Gastrocnemius medialis (tissue), 4 donors: ENCODE results near the gene RASGEF1C.

Experiments
- POLR2A ChIP-seq, 2 donors: fragments of 450-650 bp; IDR thresholded peaks; one replicate each; pipeline ENCODE4 v1.6.1; 2017; ENCODE audit warnings: antibody characterized with exemption in 2 of 2, mild to moderate bottlenecking in 2 of 2, moderate library complexity in 2 of 2
- TF ChIP-seq, protein P1 (sequence below), 5 experiments: fragments of 450-650 bp in 3 of 5; fragments of 200-600 bp in 2 of 5; sonication (generic) in 2 of 5; IDR thresholded peaks in 4 of 5; conservative IDR thresholded peaks in 1 of 5; 1 replicate in 4 of 5; 2 replicates in 1 of 5; pipeline ENCODE4 v1.5.1; 2016 to 2019; ENCODE audit warnings: antibody characterized with exemption in 5 of 5, mild to moderate bottlenecking in 3 of 5, moderate library complexity in 3 of 5

DNA sequence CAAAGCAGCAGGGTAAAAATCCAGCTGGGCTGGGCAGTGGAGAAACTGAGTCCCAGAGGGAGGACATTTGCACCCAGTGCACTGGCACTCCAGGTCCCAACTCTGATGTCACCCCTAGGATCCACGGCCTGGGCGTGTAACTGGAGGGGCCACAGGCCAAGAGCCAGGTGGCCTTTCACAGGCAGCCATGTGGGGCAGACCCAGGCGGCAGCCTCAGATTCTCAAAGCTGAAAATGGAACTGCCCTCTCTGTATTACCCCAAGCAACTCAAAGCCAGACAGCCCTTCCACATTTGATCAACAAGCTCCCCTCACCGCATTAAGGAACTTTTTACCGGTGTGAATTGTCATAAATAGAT, 46.7 kb downstream of the RASGEF1C start:
- TF ChIP-seq, protein P1, sequence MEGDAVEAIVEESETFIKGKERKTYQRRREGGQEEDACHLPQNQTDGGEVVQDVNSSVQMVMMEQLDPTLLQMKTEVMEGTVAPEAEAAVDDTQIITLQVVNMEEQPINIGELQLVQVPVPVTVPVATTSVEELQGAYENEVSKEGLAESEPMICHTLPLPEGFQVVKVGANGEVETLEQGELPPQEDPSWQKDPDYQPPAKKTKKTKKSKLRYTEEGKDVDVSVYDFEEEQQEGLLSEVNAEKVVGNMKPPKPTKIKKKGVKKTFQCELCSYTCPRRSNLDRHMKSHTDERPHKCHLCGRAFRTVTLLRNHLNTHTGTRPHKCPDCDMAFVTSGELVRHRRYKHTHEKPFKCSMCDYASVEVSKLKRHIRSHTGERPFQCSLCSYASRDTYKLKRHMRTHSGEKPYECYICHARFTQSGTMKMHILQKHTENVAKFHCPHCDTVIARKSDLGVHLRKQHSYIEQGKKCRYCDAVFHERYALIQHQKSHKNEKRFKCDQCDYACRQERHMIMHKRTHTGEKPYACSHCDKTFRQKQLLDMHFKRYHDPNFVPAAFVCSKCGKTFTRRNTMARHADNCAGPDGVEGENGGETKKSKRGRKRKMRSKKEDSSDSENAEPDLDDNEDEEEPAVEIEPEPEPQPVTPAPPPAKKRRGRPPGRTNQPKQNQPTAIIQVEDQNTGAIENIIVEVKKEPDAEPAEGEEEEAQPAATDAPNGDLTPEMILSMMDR (IDR thresholded peaks at IDR 0.05 in 4 of 5, conservative IDR thresholded peaks at IDR 0.05 in 1 of 5), result no peak
- TF ChIP-seq POLR2A (IDR thresholded peaks at IDR 0.05), result no peak
